ENCODE measurements around the gene PLEKHH1. TPM values are rescaled to one million over a fixed set of nuclear protein-coding genes. Genes with fewer than 3 reads are reported as not detected.

The PLEKHH1 gene
- 10 to 100 TPM in 1 of 3 donors, 1 to 10 TPM in 2; 2.2 to 12.5 (median 6.3) TPM for polyA plus RNA-seq

DNA sequence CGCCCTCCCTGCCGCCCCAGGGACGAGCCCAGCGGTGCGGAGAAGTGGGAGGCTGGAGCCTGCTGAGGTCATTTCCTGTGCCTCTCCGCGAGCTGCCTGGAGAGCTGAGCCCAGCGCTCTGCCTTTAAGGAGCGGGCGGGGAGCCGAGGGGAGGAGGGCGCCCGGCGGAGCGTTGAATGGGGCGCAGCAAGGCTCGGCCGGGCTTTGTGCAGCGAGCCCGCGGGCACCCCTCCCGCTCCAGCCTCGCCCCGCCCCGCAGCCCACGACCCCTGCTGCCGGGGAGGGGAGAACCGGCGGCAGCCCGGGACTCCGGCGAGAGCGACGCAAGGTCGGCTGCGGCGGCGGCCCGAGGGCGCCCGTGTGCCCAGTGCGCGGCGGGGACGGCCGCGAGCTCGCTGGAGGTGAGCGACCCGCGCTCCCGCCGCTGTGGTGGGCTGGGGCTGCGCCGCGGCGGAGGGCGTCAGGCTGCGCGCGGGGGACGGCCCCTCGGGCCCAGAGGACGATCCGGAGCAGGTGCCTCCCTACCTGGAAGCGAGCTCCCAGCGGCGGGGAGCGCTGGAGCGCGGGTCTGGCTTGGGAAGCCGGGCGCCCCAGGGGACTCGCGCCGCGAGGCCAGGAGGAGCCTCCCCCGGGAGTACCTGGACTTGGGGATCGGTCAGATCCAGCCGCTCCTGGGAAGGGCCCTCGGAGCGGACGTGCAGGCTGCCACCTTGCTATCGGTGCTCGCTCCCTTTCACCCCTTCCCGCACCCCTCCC lies at the start of gene PLEKHH1:
PLEKHH1 (plus strand) TSS at position 293 of the 756 bp plus-strand sequence. CDS start 8,578 bp downstream, outside the sequence.
- no peak within 1 kb of the TSS for H3K27ac ChIP-seq (ENCODE audit: low read depth, low read length)

DNA sequence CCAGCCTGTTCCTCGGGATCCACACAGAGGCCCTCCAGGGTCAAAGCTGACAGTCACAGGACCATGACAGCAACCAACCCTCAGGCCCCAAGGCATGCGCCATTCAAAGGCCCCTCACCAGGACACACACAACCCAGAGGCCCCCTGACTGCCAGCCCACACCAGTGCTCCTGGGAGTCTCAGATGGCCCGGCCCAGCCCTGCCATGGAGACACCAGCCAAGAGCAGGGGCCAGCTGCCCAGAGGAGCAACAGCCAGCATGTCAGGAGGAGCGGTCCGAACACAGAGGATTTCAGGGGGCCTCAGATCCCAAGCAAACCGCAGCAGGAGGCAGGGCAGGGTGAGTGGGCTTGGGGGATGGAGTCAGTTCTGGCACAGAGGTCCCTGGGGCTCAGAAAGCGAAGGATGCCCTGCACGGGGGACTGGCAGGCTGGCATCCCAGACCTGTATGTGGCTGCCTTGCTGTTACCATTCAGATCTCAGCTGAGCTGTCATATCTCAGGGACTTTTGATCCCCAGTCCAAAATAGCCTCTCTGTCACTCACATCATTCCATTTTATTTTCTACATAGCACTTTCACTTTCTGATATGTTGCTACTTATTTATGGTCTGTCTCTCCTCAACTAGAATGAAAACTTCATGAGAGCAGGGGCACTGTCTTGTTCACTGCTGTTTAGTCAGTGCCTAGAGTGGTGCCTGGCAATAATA lies 49.4 kb upstream of the PLEKHH1 start:
- 84 to 94% (median 84%) methylated on average over 8 of the region's 8 CpGs for WGBS, 3 donors
- no peak overlapping the region for H3K27ac ChIP-seq (ENCODE audit: low read depth, low read length)

More for the DNA sequence above, at the start of gene PLEKHH1:
- WGBS, 3 donors = 1 to 2% (median 1%) methylated on average over 52 to 86 of the region's 86 CpGs

GRCh38 chr14:67485501-67486095 lies 47.5 kb upstream of the PLEKHH1 start:
- WGBS, 3 donors = 73 to 90% (median 75%) methylated on average over 4 of the region's 4 CpGs
- H3K27ac ChIP-seq (ENCODE audit: low read depth, low read length) = no peak overlapping the region

DNA sequence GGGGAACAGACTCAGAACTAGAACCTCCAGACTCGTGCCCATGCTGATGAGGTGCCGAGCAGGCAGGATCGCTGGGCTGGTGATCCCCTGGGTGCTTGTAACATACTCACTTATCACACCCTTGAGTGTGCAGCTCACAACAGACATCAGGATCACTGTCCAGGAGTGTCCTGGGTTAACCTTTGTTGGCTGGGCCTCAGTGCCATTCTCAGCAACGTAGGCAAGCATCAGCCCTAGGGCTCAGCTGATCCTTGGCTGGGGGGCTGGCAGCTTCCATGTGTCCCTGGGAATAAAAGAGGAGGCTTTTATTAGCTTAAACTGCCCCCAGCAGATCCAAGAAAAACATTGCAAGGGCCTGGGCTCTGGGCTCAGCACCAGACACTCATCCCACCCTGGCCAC lies 46.2 kb upstream of the PLEKHH1 start:
- 82 to 87% (median 86%) methylated on average over 4 of the region's 4 CpGs for WGBS, 3 donors
- H3K27ac ChIP-seq (ENCODE audit: low read depth, low read length) = no peak overlapping the region

- 78 to 92% (median 88%) methylated on average over 4 of the region's 4 CpGs for WGBS, 3 donors
- no peak overlapping the region for H3K27ac ChIP-seq (ENCODE audit: low read depth, low read length)
Measured at GRCh38 chr14:67487332-67487731, 45.8 kb upstream of the PLEKHH1 start.

DNA sequence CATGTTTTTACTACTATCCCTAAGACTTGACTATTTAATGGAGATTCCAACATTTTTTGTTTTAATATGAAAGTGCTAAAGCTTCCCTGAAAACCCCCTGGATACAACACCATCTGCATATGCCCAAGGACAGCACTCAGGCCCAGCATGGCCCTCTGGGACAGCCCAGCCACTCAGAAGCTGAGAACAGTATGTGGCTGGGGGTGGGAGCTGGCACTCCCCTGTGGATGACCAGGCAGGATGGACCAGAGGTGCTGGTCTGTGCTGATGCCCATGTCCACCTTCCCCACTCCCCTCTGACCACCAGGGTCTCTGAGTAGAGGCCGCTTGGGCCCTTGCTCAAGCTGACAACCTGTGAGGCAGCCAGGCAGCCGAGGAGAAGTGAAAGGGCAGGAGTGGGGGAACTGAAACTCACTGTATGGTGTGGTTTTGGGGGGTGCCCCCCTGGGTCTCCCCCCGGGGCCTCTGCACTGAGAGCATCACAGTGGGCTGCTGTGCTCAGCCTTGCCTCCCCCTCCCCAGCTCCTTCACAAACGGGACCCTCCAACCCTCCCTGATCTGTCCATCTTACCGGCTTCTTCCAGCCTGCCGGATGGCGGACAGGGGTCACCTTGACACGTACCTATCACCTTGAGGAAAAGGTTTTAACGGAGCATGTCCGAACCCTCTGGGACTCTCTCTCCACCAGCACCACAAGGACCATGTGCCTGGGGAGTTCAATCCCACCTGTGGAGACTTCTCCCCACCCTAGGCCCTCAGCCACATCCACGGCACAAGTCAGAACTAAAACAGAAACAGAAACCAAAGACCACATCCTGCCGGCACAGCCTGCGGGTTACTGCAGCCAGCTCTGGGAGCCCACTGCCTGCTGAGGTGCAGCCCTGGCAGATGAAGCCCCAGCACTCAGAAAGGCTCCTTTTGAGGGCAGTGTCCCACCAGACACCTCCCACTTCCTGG lies 44.9 kb upstream of the PLEKHH1 start, which contains the start of gene TMEM229B:
TMEM229B (minus strand) TSS at position 785 of the 957 bp plus-strand sequence. CDS start 14,798 bp downstream, outside the sequence.
- 34 to 74% (median 45%) methylated on average over 13 of the region's 13 CpGs for WGBS, 3 donors

DNA sequence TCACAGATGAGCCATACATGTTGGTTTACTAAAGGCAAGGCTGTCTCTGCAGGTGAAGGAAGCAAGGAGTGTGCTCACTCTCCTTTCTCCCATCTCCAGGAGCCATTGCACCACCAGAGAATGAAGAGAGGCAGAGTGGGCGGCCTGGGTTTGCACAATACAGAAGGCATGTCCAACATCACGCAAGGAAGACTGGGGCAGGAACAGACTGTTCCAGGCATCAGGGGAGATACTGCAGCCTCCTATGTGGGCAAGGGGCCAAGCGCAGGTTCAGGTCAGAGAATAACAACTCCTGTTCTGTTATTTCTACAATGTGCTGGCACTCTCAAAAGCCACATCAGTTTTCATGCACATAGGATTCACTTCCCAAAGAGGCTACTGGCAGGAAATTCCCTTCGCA lies 42.9 kb upstream of the PLEKHH1 start:
- 73 to 80% (median 78%) methylated on average over 4 of the region's 4 CpGs for WGBS, 3 donors

More for the DNA sequence above, 44.9 kb upstream of the PLEKHH1 start, which contains the start of gene TMEM229B:
- no peak within 1 kb of the TSS for H3K27ac ChIP-seq (ENCODE audit: low read depth, low read length)

GRCh38 chr14:67491285-67491684 lies 41.8 kb upstream of the PLEKHH1 start:
- no peak overlapping the region for H3K27ac ChIP-seq (ENCODE audit: low read depth, low read length)
- WGBS, 3 donors = 93 to 95% (median 95%) methylated on average over 3 of the region's 3 CpGs

More for the DNA sequence above, 42.9 kb upstream of the PLEKHH1 start:
- H3K27ac ChIP-seq (ENCODE audit: low read depth, low read length) = no peak overlapping the region

- no peak overlapping the region for H3K27ac ChIP-seq (ENCODE audit: low read depth, low read length)
- 25 to 64% (median 63%) methylated on average over 9 of the region's 9 CpGs for WGBS, 3 donors
Measured at GRCh38 chr14:67491741-67492507, 41.2 kb upstream of the PLEKHH1 start.

DNA sequence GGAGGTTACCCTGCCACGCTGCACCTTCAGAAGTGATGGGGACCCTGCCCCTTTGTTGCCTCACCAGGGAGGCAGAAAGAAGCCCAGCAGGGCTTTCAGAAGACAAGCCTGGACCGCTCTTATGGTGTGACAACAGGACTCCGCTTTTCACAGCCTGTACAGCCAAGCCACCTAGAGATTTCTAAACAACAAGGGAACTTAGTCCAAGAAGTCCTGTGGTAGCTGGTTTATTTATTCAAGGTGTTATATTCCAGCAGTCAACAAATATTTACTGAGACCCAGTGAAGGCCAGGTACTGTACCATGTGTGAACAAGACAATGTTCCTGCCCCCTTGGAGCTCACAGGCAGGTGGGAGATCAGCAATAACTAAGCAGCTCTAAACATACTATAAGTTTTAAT lies 40.6 kb upstream of the PLEKHH1 start:
- 54 to 91% (median 89%) methylated on average over 3 of the region's 3 CpGs for WGBS, 3 donors
- no peak overlapping the region for H3K27ac ChIP-seq (ENCODE audit: low read depth, low read length)

- 92 to 95% (median 94%) methylated on average over 8 of the region's 8 CpGs for WGBS, 3 donors
Measured at GRCh38 chr14:67493092-67493717, 39.9 kb upstream of the PLEKHH1 start.

GRCh38 chr14:67495827-67496226 lies 37.3 kb upstream of the PLEKHH1 start:
- 82 to 97% (median 92%) methylated on average over 1 of the region's 1 CpG for WGBS, 3 donors
- H3K27ac ChIP-seq (ENCODE audit: low read depth, low read length) = no peak overlapping the region

More at GRCh38 chr14:67493092-67493717, 39.9 kb upstream of the PLEKHH1 start:
- H3K27ac ChIP-seq (ENCODE audit: low read depth, low read length) = no peak overlapping the region

DNA sequence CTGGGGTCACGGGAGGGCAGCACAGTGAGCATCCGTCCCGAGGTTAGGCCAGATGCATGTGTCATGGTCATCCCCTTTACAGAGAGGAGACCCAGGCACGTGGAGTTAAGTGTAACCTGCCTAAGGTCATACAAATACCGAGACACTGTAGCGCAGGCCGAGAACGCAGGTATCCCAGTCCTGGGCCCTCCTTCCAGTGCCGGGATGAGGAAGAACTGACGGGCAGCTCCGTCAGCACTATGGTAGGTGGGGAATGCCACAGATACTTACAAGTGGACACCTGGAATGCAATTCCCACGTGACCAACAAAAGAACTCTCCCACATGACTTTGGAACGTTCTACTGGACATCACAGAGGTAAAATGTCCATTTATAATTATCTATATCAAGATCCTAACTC lies 35.9 kb upstream of the PLEKHH1 start:
- no peak overlapping the region for H3K27ac ChIP-seq (ENCODE audit: low read depth, low read length)
- WGBS, 3 donors = 83 to 88% (median 88%) methylated on average over 13 of the region's 13 CpGs

- no peak overlapping the region for H3K27ac ChIP-seq (ENCODE audit: low read depth, low read length)
- whole genome bisulfite sequencing, 3 donors = 84 to 90% (median 87%) methylated on average over 4 of the region's 4 CpGs
Measured at GRCh38 chr14:67497716-67498115, 35.4 kb upstream of the PLEKHH1 start.

DNA sequence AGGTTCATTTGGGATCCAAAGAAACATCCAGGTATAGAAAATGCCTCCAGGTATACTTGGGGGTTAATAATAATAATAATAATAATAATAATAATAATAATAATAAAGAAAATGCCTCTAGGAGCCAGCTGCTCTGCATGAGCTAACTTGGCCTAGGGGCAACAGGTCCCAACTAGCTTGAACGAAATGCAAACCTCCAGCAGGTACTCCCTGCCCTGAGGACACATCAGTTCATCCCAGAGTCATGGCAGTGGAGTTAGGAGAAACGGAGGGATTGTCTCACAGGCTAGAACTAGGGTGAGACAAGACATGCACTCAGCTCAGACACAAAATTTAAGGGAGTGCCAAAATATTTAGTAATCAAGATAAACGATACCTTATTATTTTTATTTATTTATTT lies 32.1 kb upstream of the PLEKHH1 start:
- WGBS, 3 donors = 88 to 92% (median 88%) methylated on average over 3 of the region's 3 CpGs
- H3K27ac ChIP-seq (ENCODE audit: low read depth, low read length) = no peak overlapping the region

DNA sequence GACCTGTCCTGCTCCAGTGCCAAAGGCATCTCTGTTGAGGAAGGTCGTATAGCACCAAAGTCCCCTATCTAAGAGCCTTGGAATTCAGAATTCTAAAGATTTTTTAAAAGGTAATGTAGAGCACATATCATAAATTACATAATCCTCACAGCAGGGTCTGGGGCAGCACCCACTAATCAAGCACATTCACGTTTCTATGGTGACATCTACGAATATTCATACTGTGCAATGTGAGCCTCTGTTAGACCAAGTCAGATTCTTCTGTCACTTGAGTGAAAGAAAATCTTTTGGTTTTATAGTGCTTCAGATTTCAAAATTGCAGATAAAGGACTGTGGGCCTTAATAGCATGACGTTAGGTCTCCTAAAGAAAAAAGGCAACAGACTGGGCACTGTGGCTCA lies 31.4 kb upstream of the PLEKHH1 start:
- no peak overlapping the region for H3K27ac ChIP-seq (ENCODE audit: low read depth, low read length)
- WGBS, 3 donors = 76 to 81% (median 78%) methylated on average over 4 of the region's 4 CpGs

GRCh38 chr14:67502867-67503266 lies 30.2 kb upstream of the PLEKHH1 start:
- no peak overlapping the region for H3K27ac ChIP-seq (ENCODE audit: low read depth, low read length)
- WGBS, 3 donors = 56 to 64% (median 63%) methylated on average over 6 of the region's 6 CpGs
